22Rv1 (cell line): ENCODE measurements around the gene HOXA3.

Source experiments
- ZFX ChIP-seq: fragments of 450-650 bp; IDR thresholded peaks from 2 replicates; pipeline ENCODE4 v1.6.1; 2017; ENCODE audit warnings: antibody characterized with exemption, borderline replicate concordance
- TF ChIP-seq, protein P1 (sequence below): fragments of 450-650 bp; IDR thresholded peaks from 2 replicates; pipeline ENCODE4 v1.5.1; 2017; ENCODE audit warnings: mild to moderate bottlenecking

DNA sequence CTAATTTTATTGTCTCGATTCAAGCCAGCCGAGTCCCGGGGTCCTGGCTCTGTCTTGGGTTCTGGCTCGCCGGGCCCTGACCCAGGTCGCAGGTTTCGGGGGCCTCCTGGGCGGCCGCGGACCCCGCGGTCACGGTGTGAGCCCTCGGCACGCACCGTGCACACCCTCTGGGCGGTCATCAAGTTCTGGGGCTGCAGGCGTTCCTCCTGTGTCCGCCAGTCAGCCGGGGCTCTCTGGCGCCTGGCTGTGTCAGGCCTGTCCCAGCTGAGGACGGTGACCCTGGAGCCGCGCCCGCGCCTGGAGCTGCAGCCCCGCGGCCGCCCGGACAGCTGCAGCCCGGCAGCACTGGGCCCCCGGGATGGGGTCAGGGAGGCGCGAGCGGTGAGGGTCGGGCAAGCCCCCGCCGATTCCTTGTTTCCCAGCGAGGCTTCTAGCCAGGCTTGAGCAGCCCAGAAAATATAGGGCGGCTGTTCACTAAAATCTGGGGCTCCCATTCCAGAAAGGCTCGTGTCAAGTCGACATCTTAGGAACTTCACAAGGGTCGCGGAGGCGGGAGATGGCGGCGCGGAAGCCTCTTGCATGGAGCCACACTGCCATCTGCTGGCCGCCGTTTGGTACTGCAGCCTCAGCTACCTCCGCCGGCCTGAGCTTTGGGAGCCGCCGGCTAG is 8.3 kb upstream of the HOXA3 start:
- TF ChIP-seq, protein P1, sequence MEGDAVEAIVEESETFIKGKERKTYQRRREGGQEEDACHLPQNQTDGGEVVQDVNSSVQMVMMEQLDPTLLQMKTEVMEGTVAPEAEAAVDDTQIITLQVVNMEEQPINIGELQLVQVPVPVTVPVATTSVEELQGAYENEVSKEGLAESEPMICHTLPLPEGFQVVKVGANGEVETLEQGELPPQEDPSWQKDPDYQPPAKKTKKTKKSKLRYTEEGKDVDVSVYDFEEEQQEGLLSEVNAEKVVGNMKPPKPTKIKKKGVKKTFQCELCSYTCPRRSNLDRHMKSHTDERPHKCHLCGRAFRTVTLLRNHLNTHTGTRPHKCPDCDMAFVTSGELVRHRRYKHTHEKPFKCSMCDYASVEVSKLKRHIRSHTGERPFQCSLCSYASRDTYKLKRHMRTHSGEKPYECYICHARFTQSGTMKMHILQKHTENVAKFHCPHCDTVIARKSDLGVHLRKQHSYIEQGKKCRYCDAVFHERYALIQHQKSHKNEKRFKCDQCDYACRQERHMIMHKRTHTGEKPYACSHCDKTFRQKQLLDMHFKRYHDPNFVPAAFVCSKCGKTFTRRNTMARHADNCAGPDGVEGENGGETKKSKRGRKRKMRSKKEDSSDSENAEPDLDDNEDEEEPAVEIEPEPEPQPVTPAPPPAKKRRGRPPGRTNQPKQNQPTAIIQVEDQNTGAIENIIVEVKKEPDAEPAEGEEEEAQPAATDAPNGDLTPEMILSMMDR, result peak; percentile 99
- no peak for TF ChIP-seq ZFX
